Measurements from ENCODE around the gene SPR.

SPR gene

GRCh38 chr2:72887032-72887739, at the start of gene SPR:
Gene SPR (plus strand): TSS chr2:72887408. CDS start chr2:72887433, 25 bp downstream.
- DNase-seq (ENCODE audit: low read depth), result no peak

GRCh38 chr2:72840066-72840465, 47.1 kb upstream of the SPR start:
- no peak for DNase-seq (ENCODE audit: low read depth)

GRCh38 chr2:72841462-72842125, 45.6 kb upstream of the SPR start:
- DNase-seq (ENCODE audit: low read depth), result no peak

GRCh38 chr2:72843301-72843700, 43.9 kb upstream of the SPR start:
- no peak for DNase-seq (ENCODE audit: low read depth)

- no peak for DNase-seq (ENCODE audit: low read depth)
Observed at GRCh38 chr2:72846171-72847095, 40.8 kb upstream of the SPR start.

GRCh38 chr2:72847534-72848315, 39.5 kb upstream of the SPR start:
- DNase-seq (ENCODE audit: low read depth), result no peak

- DNase-seq (ENCODE audit: low read depth), result no peak
Observed at GRCh38 chr2:72848436-72849137, 38.6 kb upstream of the SPR start.

GRCh38 chr2:72849138-72849462, 38.1 kb upstream of the SPR start:
- no peak for DNase-seq (ENCODE audit: low read depth)

GRCh38 chr2:72851333-72851732, 35.9 kb upstream of the SPR start:
- DNase-seq (ENCODE audit: low read depth), result no peak

GRCh38 chr2:72859831-72860262, 27.4 kb upstream of the SPR start:
- peak; percentile 37 for DNase-seq (ENCODE audit: low read depth)

GRCh38 chr2:72862239-72862988, 24.8 kb upstream of the SPR start:
- DNase-seq (ENCODE audit: low read depth), result peak; percentile 73

GRCh38 chr2:72863046-72863445, 24.2 kb upstream of the SPR start:
- DNase-seq (ENCODE audit: low read depth), result no peak

GRCh38 chr2:72864500-72864899, 22.7 kb upstream of the SPR start:
- DNase-seq (ENCODE audit: low read depth), result no peak

- DNase-seq (ENCODE audit: low read depth), result no peak
Observed at GRCh38 chr2:72871060-72871459, 16.1 kb upstream of the SPR start.

GRCh38 chr2:72871880-72872279, 15.3 kb upstream of the SPR start:
- DNase-seq (ENCODE audit: low read depth), result no peak

- no peak for DNase-seq (ENCODE audit: low read depth)
Observed at GRCh38 chr2:72883356-72883962, 3.7 kb upstream of the SPR start.

GRCh38 chr2:72886505-72887031, 640 bp upstream of the SPR start:
- no peak for DNase-seq (ENCODE audit: low read depth)

- peak; percentile 25 for DNase-seq (ENCODE audit: low read depth)
Observed at GRCh38 chr2:72887740-72888437, 681 bp downstream of the SPR start.

Data from stimulated activated CD8-positive, alpha-beta memory T cell treated with anti-CD3 and anti-CD28 coated beads, Interleukin-15, amount 100 ng/mL, for 1 hour (primary cell).